CD4-positive, alpha-beta T cell treated with Interferon alpha-2 for 1 hour (primary cell): ENCODE results near the gene ABCC5.

Experiments used
- DNase-seq, 2 donors: peaks; one replicate each; pipeline ENCODE4 v3.0.0-alpha.2; 2020 to 2022

ABCC5 gene

DNA sequence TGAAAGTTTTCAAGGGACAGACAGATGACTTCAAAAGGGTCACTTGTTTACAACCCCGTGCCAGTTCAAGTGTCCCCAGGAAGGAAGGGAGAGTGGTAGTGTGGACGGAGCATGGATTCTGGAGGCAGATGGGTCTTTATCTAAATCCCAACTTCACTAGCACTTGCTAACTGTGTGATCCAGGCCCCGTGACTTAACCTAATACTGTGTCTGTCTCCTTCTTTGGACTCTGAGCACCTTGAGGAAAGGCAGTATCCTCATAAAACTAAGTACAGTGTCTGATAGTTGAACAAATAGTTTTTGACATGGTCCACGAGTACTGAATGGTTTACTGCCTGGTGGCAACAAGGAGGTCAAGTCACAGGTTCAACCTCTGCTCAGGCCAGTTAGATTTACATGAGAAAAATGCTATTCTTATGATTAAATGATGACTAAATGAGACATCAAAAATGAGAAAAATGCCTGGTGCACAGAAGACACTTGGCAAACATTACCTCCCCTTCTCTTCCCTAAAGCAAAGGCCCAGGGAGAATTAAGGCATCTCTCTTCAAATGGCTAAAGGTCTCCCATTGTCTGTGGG lies 48.9 kb downstream of the ABCC5 start:
- DNase-seq = no peak

DNA sequence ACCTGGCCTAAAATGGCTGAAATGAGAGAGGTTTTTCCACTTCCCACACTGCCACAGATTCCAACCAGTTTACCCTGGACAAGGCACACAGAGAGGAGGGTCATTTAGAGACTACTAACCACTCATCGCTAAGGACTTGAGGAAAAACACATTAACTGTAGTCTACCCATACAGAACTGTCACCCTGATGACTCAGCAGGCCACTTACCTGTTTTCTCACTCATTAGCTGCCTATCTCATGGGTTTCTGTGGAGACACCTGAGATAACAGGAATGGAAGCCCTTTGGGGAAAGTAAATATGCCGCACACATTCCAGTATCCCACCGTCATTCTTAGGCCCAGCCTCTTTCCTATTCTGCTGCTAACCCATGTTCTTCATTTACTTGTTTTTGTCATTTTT lies 50.0 kb downstream of the ABCC5 start:
- DNase-seq = no peak

DNA sequence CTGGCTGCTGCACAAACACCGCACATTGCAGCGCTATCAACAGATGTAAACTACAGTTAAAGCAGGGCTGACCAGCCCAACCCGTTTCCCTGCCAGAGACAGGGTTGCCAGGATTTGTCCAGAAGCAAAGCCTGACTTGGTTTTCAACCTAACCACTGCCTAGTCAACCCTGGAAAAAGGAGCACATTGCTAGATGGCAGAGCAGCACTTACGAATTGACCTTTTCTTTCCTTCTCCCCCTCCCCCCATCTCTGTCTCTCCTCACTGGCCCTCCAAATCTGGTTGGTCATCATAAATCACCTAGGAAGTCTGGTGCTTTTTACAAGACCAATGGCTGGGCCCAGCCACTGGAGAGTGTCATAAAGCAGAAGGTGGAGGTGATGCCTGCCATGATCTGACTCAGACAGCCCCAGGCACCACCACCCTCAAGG lies 51.3 kb downstream of the ABCC5 start:
- DNase-seq = no peak

GRCh38 chr3:183962807-183963206 lies 54.9 kb downstream of the ABCC5 start:
- DNase-seq = no peak

GRCh38 chr3:183959214-183959613 lies 58.5 kb downstream of the ABCC5 start:
- DNase-seq = no peak

DNA sequence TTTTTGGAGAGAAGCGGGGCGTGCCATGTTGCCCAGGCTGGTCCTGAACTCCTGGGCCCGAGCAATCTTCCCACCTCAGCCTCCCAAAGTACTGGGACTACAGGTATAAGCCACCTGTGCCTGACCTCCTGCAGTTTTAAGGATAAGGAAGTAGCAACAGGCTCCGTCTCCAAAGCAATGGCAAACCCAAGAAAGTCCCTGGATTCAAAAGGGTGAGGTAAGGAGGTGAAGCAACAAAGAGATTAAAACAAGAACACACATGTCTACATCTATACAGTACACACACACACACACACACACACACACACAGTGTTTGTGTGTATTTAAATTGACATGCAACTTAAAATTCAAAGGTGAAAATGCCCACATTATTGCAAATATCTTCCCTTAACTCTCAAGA lies 58.9 kb downstream of the ABCC5 start:
- no peak for DNase-seq

- DNase-seq = no peak
These were observed 59.5 kb downstream of the ABCC5 start for GRCh38 chr3:183958226-183958625.

DNA sequence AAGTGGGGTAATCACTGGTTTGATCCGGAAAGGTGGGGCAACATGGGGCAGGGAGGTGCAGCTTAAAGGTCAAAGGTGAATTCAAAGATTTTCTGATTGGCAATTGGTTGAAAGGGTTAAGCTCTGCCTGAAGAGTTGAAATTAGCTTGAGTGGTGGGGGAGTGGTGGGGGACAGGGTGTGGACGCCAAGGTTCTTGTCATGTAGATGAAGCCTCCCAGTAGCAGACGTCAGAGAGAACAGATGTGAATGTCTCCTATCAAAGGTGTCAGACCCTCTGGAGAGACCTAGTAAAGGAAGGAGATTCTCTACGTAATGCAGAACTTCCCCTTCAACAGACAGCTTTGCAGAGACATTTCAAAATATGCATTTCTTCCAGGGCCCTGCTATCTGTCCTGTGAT lies 62.8 kb downstream of the ABCC5 start:
- no peak for DNase-seq

- no peak for DNase-seq
These were observed 64.1 kb downstream of the ABCC5 start for GRCh38 chr3:183953471-183954070.

DNA sequence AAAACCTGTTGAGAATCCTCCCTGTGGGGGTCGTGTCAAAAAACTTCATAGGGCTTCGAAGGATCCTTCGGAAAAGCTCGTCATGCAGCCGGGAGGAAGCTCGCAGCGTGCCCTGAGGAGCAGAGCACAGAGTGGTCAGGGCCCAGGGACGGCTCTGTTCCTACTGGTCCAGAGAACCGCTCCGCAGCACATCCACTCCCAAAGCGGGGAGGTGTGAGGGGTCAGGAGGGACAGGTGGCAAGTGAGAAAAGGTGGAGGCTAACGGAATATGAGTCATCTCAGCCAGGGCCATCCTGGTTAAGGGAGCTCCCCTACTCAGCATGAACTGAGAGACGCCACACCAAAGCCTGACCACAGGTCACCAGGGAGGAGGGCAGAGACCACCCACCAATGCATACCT lies 66.2 kb downstream of the ABCC5 start:
- no peak for DNase-seq

GRCh38 chr3:183949690-183950089 lies 68.0 kb downstream of the ABCC5 start:
- no peak for DNase-seq

DNA sequence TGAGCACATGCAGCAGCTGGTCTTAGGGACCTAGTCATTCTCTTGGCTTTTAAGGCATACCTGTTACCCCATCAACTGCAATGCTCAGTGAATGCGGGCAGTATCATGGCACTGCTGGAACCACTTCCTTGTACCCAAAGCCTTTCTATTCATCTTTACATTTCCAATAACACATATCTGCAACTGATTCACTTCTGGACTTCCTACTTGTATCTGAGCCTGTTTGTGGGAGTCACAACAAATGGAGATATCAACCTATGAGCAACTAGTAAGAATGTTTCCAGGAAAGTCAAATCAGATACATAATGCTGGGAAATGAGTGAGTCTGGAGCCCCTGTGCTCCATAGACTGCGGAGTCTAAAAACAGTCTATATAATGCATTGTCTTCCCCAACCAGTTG lies 71.6 kb downstream of the ABCC5 start:
- no peak for DNase-seq

DNA sequence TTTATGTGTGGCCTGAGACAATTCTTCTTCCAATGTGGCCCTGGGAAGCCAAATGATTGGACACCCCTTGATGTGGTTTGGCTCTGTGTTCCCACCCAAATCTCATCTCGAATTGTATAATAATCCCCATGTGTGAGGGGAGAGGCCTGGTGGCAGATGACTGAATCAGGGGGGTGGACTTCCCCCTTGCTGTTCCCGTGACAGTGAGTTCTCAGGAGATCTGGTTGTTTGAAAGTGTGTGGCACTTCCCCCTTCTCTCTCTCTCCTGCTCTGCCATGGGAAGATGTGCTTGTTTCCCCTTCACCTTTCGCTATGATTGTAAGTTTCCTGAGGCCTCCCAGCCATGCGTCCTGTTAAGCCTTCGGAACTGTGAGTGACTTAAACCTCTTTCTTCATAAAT lies 72.9 kb downstream of the ABCC5 start:
- DNase-seq = no peak

GRCh38 chr3:183943739-183944138 lies 73.9 kb downstream of the ABCC5 start:
- DNase-seq = no peak

DNA sequence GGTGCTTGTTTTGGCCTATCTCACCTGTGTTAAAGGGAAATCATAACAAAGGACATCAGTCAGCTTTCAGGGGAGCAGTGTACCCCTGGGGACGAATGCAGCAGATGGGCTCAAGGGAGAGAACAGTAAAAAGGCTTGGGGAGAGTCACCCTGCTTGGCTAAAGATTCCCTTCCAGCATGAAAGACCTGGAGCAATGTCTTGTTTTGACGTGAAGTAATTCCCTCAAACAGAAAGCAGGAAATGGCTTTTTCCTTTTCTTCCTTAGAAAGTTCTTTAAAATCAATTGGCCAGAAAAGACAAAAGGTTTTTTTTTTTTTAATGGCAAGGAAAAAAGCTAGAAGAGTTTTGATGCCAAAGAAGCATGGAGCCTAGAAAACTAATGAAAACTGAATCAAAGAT lies 76.5 kb downstream of the ABCC5 start:
- DNase-seq = no peak

- DNase-seq = no peak
These were observed 79.9 kb downstream of the ABCC5 start for GRCh38 chr3:183937601-183938286.

- no peak for DNase-seq
These were observed 84.5 kb downstream of the ABCC5 start for GRCh38 chr3:183933160-183933559.

DNA sequence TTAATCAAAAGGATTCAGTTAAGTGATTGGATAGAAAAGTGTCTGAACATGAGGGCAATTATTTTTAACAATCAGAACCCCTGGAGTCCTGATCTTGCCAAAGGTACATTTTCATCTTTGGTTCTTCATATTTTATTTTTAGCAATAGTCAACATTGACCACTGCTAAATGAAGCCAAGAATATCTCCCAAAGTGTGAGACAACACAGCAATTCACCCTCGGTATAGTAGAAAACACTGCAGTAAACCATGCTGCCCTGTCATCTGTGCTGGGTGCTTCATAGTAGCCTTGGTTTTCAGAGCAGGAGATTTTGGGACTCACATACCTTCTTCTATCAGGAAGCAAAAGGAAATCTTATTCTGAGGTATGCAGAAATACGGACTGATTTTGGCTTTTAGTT lies 85.8 kb downstream of the ABCC5 start:
- DNase-seq = no peak

- no peak for DNase-seq
These were observed 87.6 kb downstream of the ABCC5 start for GRCh38 chr3:183930086-183930485.

DNA sequence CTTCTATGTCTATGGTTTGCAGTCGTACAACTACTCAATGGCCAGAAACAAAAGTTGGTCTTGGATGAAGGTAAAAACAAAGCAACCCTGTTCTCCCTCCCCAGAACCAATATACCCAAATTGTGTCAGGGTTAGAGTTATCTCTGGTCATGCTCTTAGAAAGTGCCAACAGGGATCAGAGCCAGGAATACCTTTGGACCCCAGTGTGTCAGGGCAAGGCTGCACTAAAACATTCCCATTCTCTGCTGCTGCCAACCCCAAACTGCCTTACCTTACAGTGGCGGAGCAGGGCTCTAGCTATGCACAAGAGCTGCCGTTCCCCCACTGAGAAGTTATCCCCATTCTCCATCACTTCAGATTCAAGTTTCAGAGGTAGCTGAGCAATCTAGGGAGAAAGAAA lies 90.6 kb downstream of the ABCC5 start:
- no peak for DNase-seq

GRCh38 chr3:183924956-183925355 lies 92.7 kb downstream of the ABCC5 start:
- no peak for DNase-seq

DNA sequence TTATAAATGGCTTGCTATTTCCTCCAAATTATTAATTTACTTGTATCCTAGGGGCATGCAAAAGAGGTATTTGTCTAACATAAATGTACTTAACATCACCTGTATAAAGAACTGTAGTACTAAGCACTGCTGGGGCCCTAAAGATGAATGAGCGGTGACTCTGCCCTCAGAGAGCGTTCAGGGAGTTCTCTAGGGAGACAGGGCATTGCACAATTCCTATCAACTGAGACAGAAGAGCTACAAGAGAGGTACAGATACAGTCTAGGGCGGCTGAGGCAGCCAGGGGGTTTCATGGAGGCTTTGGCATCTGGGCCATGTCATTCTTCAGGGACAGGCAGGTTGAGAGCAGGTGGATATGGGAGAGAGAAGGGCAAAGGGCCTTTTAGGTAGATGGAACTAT lies 93.1 kb downstream of the ABCC5 start:
- DNase-seq = no peak

DNA sequence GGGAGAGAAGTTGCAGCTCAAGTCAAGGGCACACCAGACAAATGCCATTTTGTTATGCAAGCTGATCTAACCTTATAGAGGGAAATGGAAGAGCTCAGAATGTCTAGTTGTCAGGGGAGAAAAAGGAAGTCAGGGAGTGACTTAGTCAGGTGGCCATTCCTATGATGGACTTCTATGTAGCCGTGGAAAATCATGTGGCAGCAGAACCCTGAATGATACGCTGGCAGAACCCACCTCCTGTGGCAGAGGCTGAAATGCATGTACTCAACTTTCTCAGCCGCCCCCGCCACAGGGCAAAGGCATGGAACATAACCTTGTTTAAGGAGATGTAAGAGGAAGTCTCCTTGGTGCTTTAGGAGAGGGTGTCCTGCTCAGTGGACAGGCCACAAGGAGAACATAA lies 95.3 kb downstream of the ABCC5 start:
- DNase-seq = no peak

GRCh38 chr3:183921096-183921495 lies 96.6 kb downstream of the ABCC5 start:
- DNase-seq = no peak

GRCh38 chr3:183920416-183920815 lies 97.3 kb downstream of the ABCC5 start:
- no peak for DNase-seq
